SH-SY5Y (cell line): ENCODE data around the gene SLC39A11.

Source experiments
- GATA2 ChIP-seq: IDR thresholded peaks from 2 replicates; pipeline ENCODE4 v1.6.1; 2011; ENCODE audit warnings: mild to moderate bottlenecking, low read depth, low read length
- GATA3 ChIP-seq: IDR thresholded peaks from 2 replicates; pipeline ENCODE4 v1.6.1; 2011; ENCODE audit warnings: low read depth, mild to moderate bottlenecking, low read length, moderate library complexity

DNA sequence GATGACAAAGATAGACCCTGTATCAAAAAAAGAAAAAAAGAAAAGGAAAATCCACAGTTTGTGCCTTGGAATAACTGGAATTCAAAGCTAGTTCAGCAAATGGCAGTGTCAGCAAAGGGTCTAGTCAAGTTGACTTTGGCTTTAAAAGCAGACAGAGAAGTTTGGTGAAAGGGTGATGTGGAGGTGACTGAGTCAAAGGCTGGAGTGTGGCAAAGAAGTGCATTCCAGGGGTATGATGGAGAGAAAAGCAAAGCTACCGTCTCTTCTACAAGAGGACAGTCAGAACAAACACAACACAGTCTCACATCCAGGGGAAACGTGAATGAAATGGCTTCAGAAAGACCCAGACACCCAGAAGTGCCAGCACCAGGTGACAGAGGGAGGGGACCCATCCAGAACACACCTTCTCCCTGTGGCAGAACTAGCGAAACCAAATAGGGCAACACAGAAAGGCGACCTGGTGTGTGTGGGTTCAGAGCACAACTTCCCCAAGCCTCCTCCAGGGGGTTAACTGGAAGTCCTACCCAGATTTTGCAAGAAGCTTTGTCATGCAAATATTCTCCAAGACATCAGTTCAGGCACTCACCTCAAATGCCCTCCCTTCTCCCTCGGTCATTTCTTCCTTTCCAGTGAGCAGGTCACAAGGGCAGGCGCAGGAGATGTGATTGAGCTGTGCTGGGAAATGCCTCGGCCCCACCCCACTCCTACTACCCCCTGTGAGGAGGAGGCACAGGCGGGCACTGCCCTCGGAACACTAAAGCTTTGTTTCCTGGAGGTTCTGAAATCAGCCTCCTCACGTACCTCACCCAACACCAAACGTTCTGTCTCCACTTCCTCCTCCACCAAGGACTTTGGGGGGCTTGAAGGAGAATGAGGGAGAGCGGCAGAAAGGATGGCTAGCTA lies 489.7 kb downstream of the SLC39A11 start:
- TF ChIP-seq GATA2 (no peak), GATA3 (no peak)
